ENCODE results near the gene PIP4K2C.
"Not testable (repeated sequence)": the region's sequence is repeated elsewhere in the genome, so short reads cannot be mapped to it uniquely, and the experiment has no call there.

PIP4K2C gene

GRCh38 chr12:57636731-57637130 is 45.7 kb downstream of the PIP4K2C start:
- DNase-seq (ENCODE audit: low read depth in 2 of 2): not testable (repeated sequence)

- DNase-seq (ENCODE audit: low read depth in 2 of 2): no peak
Measured at GRCh38 chr12:57637364-57637763, 46.4 kb downstream of the PIP4K2C start.

DNA sequence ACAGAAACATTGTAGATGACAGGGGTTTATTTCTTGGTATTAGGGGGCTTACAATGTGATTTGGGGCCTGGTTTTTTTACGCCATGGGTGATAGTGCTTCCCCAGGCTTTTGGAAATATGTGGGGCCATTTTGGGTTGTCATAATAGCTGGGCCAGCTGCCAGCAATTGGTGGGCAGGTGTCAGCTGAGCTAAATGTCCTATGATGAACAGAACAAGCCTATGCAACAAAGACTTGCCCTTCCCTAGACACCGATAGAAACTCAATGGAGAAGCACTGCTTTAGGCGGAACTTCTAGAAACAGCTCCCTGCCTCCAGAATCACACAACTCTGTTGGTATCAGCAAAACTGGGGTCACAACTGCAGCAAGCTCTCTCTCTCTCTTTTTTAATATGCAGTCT is 47.1 kb downstream of the PIP4K2C start:
- no peak for DNase-seq (ENCODE audit: low read depth in 2 of 2)

DNA sequence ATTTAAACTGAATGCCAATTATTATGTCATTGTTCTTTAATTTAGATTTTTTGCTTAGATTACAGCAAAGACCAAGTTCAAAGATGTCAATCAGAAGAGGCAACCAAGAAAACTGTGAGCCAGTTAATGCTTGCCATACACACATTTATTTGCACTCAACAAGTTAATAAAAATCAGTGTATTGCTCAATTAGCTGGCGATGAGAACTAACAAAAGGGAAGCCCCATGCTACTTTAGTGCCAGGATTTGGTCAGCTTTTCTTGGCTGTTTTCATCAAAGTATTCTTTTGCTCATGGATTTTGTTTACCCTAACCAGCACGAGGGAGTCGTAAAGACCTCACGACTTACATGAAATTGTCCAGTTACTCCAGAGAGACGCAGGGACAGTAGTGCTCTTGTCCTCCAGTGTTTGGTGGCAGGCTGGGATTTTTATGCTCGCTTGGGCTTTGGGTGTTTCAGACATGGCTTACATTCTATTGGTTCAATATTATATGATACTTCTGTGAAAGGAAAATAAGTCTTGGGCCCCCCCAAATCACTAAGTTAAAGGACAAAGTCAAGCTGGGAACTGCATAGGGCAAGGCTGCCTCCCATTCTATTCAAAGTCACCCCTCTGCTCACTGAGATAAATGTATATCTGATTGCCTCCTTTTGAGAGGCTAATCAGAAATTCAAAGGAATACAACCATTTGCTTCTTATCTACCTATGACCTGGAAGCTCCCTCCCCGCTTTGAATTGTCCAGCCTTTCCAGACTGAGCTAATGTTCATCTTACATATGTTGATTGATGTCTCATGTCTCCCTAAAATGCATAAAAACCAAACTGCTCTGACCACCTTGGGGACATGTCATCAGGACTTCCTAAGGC is 49.4 kb downstream of the PIP4K2C start:
- no peak for DNase-seq (ENCODE audit: low read depth in 2 of 2)

GRCh38 chr12:57641699-57642442 is 50.9 kb downstream of the PIP4K2C start:
- no peak for DNase-seq (ENCODE audit: low read depth in 2 of 2)

GRCh38 chr12:57645990-57646658 is 55.1 kb downstream of the PIP4K2C start:
- DNase-seq (ENCODE audit: low read depth in 2 of 2): not testable (repeated sequence)

DNA sequence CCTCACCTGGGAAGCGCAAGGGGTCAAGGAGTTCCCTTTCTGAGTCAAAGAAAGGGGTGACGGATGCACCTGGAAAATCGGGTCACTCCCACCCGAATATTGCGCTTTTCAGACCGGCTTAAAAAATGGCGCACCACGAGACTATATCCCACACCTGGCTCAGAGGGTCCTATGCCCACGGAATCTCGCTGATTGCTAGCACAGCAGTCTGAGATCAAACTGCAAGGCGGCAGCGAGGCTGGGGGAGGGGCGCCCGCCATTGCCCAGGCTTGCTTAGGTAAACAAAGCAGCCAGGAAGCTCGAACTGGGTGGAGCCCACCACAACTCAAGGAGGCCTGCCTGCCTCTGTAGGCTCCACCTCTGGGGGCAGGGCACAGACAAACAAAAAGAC is 55.7 kb downstream of the PIP4K2C start:
- DNase-seq (ENCODE audit: low read depth in 2 of 2): not testable (repeated sequence)
